Fibroblast of skin of abdomen (primary cell): ENCODE measurements around the gene MKLN1.
"Not testable (repeated sequence)": the region's sequence is repeated elsewhere in the genome, so short reads cannot be mapped to it uniquely, and the experiment has no call there.

Source experiments
- DNase-seq: peaks from one replicate; pipeline ENCODE4 v3.0.0-alpha.2; 2013

MKLN1 gene

GRCh38 chr7:131503639-131504038 is 176.0 kb downstream of the MKLN1 start:
- DNase-seq = no peak

GRCh38 chr7:131504157-131504899 is 176.7 kb downstream of the MKLN1 start:
- no peak for DNase-seq

- not testable (repeated sequence) for DNase-seq
Measured at GRCh38 chr7:131505037-131505620, 177.5 kb downstream of the MKLN1 start.

GRCh38 chr7:131505636-131506557 is 178.2 kb downstream of the MKLN1 start:
- DNase-seq = no peak

GRCh38 chr7:131506597-131506996 is 178.9 kb downstream of the MKLN1 start:
- no peak for DNase-seq

GRCh38 chr7:131507592-131508331 is 180.1 kb downstream of the MKLN1 start:
- DNase-seq = peak; percentile 62

- no peak for DNase-seq
Measured at GRCh38 chr7:131508754-131509486, 181.2 kb downstream of the MKLN1 start.

- no peak for DNase-seq
Measured at GRCh38 chr7:131509781-131510180, 182.1 kb downstream of the MKLN1 start.

GRCh38 chr7:131511071-131511470 is 183.4 kb downstream of the MKLN1 start:
- no peak for DNase-seq

- no peak for DNase-seq
Measured at GRCh38 chr7:131511774-131512535, 184.3 kb downstream of the MKLN1 start.

GRCh38 chr7:131513245-131514061 is 185.8 kb downstream of the MKLN1 start:
- DNase-seq = peak; percentile 78

- not testable (repeated sequence) for DNase-seq
Measured at GRCh38 chr7:131515471-131515870, 187.8 kb downstream of the MKLN1 start.

GRCh38 chr7:131517218-131517923 is 189.7 kb downstream of the MKLN1 start:
- DNase-seq = no peak

- no peak for DNase-seq
Measured at GRCh38 chr7:131518626-131519025, 190.9 kb downstream of the MKLN1 start.

- peak; percentile 23 for DNase-seq
Measured at GRCh38 chr7:131521651-131522163, 194.0 kb downstream of the MKLN1 start.

GRCh38 chr7:131522325-131522930 is 194.8 kb downstream of the MKLN1 start:
- peak; percentile 24 for DNase-seq

- DNase-seq = no peak
Measured at GRCh38 chr7:131524115-131524514, 196.4 kb downstream of the MKLN1 start.

GRCh38 chr7:131524703-131525102 is 197.0 kb downstream of the MKLN1 start:
- DNase-seq = no peak

GRCh38 chr7:131525820-131526219 is 198.1 kb downstream of the MKLN1 start:
- peak; percentile 38 for DNase-seq
